Fibroblast of villous mesenchyme (primary cell): ENCODE data around the gene SEPTIN10. TPM values are rescaled to one million over a fixed set of nuclear protein-coding genes. Genes with fewer than 3 reads are reported as not detected.
A peak's percentile ranks its signal among the peaks of the same experiment; 100 is the strongest.

Experiments used
- DNase-seq: peaks from one replicate; pipeline ENCODE4 v3.0.0-alpha.2; 2010; ENCODE audit warnings: low read depth
- H3K4me3 ChIP-seq: 2 replicates; pipeline ENCODE4 v1.5.1; 2011; ENCODE audit warnings: low read depth, mild to moderate bottlenecking, low read length
- CTCF ChIP-seq: IDR thresholded peaks from 2 replicates; pipeline ENCODE4 v1.5.1; 2012; ENCODE audit warnings: low read depth, mild to moderate bottlenecking, low read length; ENCODE audit not compliant: insufficient read depth
- total RNA-seq: library from RNA; depleted of rRNA; stranded (reverse); fragments of >200 nt; gene quantifications from 2 replicates; pipeline ENCODE4 v1.2.3, GENCODE V29; 2012

SEPTIN10 gene
- total RNA-seq = 73.1 and 83.3 TPM in 2 replicates

- TF ChIP-seq CTCF = no peak
- H3K4me3 ChIP-seq = peak within 1 kb of the TSS; percentile 93
- peak; percentile 99 for DNase-seq
These were observed at the start of gene SEPTIN10, which contains the start of gene SOWAHC for GRCh38 chr2:109613922-109614714. Gene SEPTIN10, minus strand, starts transcription at chr2:109613966. Its CDS starts 139 bp downstream, at chr2:109613827. Gene SOWAHC, plus strand, starts transcription at chr2:109614364. Its CDS starts 126 bp downstream, at chr2:109614490.

GRCh38 chr2:109662889-109663288, 49.1 kb upstream of the SEPTIN10 start:
- TF ChIP-seq CTCF = no peak
- DNase-seq = no peak

GRCh38 chr2:109660046-109660860, 46.5 kb upstream of the SEPTIN10 start:
- no peak for DNase-seq
- no peak for TF ChIP-seq CTCF

More at GRCh38 chr2:109662889-109663288, 49.1 kb upstream of the SEPTIN10 start:
- no peak overlapping the region for H3K4me3 ChIP-seq

GRCh38 chr2:109659396-109660045, 45.8 kb upstream of the SEPTIN10 start:
- no peak overlapping the region for H3K4me3 ChIP-seq
- TF ChIP-seq CTCF = no peak
- DNase-seq = no peak

More at GRCh38 chr2:109660046-109660860, 46.5 kb upstream of the SEPTIN10 start:
- no peak overlapping the region for H3K4me3 ChIP-seq

- DNase-seq = no peak
- H3K4me3 ChIP-seq = no peak overlapping the region
These were observed 41.5 kb upstream of the SEPTIN10 start for GRCh38 chr2:109655287-109655686.

More at GRCh38 chr2:109655287-109655686, 41.5 kb upstream of the SEPTIN10 start:
- TF ChIP-seq CTCF = no peak
